ENCODE measurements around the gene MYO16.
"Not testable (repeated sequence)": the region's sequence is repeated elsewhere in the genome, so short reads cannot be mapped to it uniquely, and the experiment has no call there.

The MYO16 gene

GRCh38 chr13:108963276-108963810, 333.9 kb downstream of the MYO16 start:
- no peak for DNase-seq
- intact Hi-C loops (cut with DNase I) = loop anchor here (5.0 kb wide), 1 partner anchor 1144 kb away; no protein-coding TSS in a partner anchor

GRCh38 chr13:108963846-108964600, 334.6 kb downstream of the MYO16 start:
- intact Hi-C loops (cut with DNase I) = loop anchor here (5.0 kb wide), 1 partner anchor 1143 kb away; no protein-coding TSS in a partner anchor
- no peak for DNase-seq

- intact Hi-C loops (cut with DNase I) = loop anchor here (5.0 kb wide), 1 partner anchor 1143 kb away; no protein-coding TSS in a partner anchor
- DNase-seq = no peak
Measured at GRCh38 chr13:108964606-108965005, 335.2 kb downstream of the MYO16 start.

GRCh38 chr13:108967371-108967770, 338.0 kb downstream of the MYO16 start:
- intact Hi-C loops (cut with DNase I) = no loop called here
- peak in 1 of 10 donors; percentile 70 for DNase-seq

- intact Hi-C loops (cut with DNase I) = no loop called here
Measured at GRCh38 chr13:108968566-108968965, 339.2 kb downstream of the MYO16 start.

GRCh38 chr13:108974686-108975085, 345.3 kb downstream of the MYO16 start:
- no peak for DNase-seq
- intact Hi-C loops (cut with DNase I) = no loop called here

More at GRCh38 chr13:108968566-108968965, 339.2 kb downstream of the MYO16 start:
- no peak for DNase-seq

GRCh38 chr13:108980237-108980636, 350.8 kb downstream of the MYO16 start:
- intact Hi-C loops (cut with DNase I) = no loop called here
- no peak for DNase-seq

- peak in 1 of 10 donors; percentile 65 for DNase-seq
- intact Hi-C loops (cut with DNase I) = no loop called here
Measured at GRCh38 chr13:108981407-108981806, 352.0 kb downstream of the MYO16 start.

- intact Hi-C loops (cut with DNase I) = no loop called here
Measured at GRCh38 chr13:108983273-108983672, 353.9 kb downstream of the MYO16 start.

GRCh38 chr13:108984251-108984920, 355.0 kb downstream of the MYO16 start:
- intact Hi-C loops (cut with DNase I) = no loop called here
- no peak for DNase-seq

More at GRCh38 chr13:108983273-108983672, 353.9 kb downstream of the MYO16 start:
- no peak for DNase-seq

GRCh38 chr13:108985166-108985565, 355.8 kb downstream of the MYO16 start:
- no peak for DNase-seq
- intact Hi-C loops (cut with DNase I) = no loop called here

GRCh38 chr13:108987517-108987916, 358.1 kb downstream of the MYO16 start:
- intact Hi-C loops (cut with DNase I) = no loop called here

GRCh38 chr13:108987944-108988343, 358.5 kb downstream of the MYO16 start:
- DNase-seq = no peak
- intact Hi-C loops (cut with DNase I) = no loop called here

More at GRCh38 chr13:108987517-108987916, 358.1 kb downstream of the MYO16 start:
- no peak for DNase-seq

GRCh38 chr13:108991416-108991815, 362.0 kb downstream of the MYO16 start:
- intact Hi-C loops (cut with DNase I); DNase-seq: not testable (repeated sequence)

- intact Hi-C loops (cut with DNase I) = no loop called here
- DNase-seq = no peak
Measured at GRCh38 chr13:108993346-108993745, 363.9 kb downstream of the MYO16 start.

- no peak for DNase-seq
- intact Hi-C loops (cut with DNase I) = no loop called here
Measured at GRCh38 chr13:108996430-108996829, 367.0 kb downstream of the MYO16 start.

GRCh38 chr13:109000207-109000606, 370.8 kb downstream of the MYO16 start:
- intact Hi-C loops (cut with DNase I) = no loop called here
- DNase-seq = no peak

GRCh38 chr13:109002934-109003333, 373.5 kb downstream of the MYO16 start:
- intact Hi-C loops (cut with DNase I) = no loop called here

GRCh38 chr13:109007946-109008345, 378.5 kb downstream of the MYO16 start:
- intact Hi-C loops (cut with DNase I) = no loop called here
- no peak for DNase-seq

More at GRCh38 chr13:109002934-109003333, 373.5 kb downstream of the MYO16 start:
- DNase-seq = no peak

GRCh38 chr13:109009756-109010155, 380.3 kb downstream of the MYO16 start:
- intact Hi-C loops (cut with DNase I) = no loop called here
- DNase-seq = no peak

- no peak for DNase-seq
- intact Hi-C loops (cut with DNase I) = no loop called here
Measured at GRCh38 chr13:109010912-109011311, 381.5 kb downstream of the MYO16 start.
